HL-60 (cell line): ENCODE data around the gene GPC4.

ENCODE experiments used
- TF ChIP-seq, protein P1 (sequence below): IDR thresholded peaks from one replicate; pipeline ENCODE4 v1.5.1; 2011; ENCODE audit warnings: low read length, control low read depth, inconsistent platforms; ENCODE audit not compliant: insufficient read depth
- TF ChIP-seq, protein P2 (sequence below): IDR thresholded peaks from 2 replicates; pipeline ENCODE4 v1.6.1; 2012; ENCODE audit warnings: low read depth; ENCODE audit not compliant: insufficient replicate concordance

DNA sequence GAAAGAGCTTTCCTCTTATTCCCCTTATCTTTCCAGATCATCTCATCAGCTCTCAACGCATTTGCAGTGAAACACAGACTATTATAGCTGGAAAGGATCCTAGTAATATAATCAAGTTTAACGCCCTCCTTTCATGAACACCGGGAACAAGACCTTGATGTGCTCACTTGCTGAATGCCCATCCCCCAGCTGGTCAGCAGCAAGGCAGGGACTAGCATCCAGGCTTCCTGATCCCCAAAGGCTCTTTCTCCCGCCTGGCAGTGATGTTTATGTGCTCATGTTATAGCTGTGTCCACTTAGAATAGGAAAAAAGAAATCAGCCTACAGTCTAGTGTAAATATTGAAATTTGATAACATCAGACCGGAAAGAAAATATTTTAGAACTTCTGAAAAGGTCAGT is 24.6 kb downstream of the GPC4 start:
- TF ChIP-seq, protein P1, sequence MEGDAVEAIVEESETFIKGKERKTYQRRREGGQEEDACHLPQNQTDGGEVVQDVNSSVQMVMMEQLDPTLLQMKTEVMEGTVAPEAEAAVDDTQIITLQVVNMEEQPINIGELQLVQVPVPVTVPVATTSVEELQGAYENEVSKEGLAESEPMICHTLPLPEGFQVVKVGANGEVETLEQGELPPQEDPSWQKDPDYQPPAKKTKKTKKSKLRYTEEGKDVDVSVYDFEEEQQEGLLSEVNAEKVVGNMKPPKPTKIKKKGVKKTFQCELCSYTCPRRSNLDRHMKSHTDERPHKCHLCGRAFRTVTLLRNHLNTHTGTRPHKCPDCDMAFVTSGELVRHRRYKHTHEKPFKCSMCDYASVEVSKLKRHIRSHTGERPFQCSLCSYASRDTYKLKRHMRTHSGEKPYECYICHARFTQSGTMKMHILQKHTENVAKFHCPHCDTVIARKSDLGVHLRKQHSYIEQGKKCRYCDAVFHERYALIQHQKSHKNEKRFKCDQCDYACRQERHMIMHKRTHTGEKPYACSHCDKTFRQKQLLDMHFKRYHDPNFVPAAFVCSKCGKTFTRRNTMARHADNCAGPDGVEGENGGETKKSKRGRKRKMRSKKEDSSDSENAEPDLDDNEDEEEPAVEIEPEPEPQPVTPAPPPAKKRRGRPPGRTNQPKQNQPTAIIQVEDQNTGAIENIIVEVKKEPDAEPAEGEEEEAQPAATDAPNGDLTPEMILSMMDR: no peak
- TF ChIP-seq, protein P2, sequence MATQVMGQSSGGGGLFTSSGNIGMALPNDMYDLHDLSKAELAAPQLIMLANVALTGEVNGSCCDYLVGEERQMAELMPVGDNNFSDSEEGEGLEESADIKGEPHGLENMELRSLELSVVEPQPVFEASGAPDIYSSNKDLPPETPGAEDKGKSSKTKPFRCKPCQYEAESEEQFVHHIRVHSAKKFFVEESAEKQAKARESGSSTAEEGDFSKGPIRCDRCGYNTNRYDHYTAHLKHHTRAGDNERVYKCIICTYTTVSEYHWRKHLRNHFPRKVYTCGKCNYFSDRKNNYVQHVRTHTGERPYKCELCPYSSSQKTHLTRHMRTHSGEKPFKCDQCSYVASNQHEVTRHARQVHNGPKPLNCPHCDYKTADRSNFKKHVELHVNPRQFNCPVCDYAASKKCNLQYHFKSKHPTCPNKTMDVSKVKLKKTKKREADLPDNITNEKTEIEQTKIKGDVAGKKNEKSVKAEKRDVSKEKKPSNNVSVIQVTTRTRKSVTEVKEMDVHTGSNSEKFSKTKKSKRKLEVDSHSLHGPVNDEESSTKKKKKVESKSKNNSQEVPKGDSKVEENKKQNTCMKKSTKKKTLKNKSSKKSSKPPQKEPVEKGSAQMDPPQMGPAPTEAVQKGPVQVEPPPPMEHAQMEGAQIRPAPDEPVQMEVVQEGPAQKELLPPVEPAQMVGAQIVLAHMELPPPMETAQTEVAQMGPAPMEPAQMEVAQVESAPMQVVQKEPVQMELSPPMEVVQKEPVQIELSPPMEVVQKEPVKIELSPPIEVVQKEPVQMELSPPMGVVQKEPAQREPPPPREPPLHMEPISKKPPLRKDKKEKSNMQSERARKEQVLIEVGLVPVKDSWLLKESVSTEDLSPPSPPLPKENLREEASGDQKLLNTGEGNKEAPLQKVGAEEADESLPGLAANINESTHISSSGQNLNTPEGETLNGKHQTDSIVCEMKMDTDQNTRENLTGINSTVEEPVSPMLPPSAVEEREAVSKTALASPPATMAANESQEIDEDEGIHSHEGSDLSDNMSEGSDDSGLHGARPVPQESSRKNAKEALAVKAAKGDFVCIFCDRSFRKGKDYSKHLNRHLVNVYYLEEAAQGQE: no peak
